Prostate gland (tissue), 2 donors: ENCODE results near the gene LPAR2.

ENCODE experiments used
- POLR2A ChIP-seq: fragments of 450-650 bp; IDR thresholded peaks from one replicate; pipeline ENCODE4 v1.6.1; 2016; ENCODE audit warnings: antibody characterized with exemption, mild to moderate bottlenecking
- POLR2AphosphoS5 ChIP-seq: sonication (generic); formaldehyde crosslinking; IDR thresholded peaks from one replicate; pipeline ENCODE4 v1.6.1; 2017; ENCODE audit warnings: antibody characterized with exemption
- TF ChIP-seq, protein P1 (sequence below), 4 experiments: fragments of 200-600 bp in 2 of 4; fragments of 450-650 bp in 2 of 4; sonication (generic) in 2 of 4; IDR thresholded peaks; 1 replicate in 3 of 4; 2 replicates in 1 of 4; pipeline ENCODE4 v1.5.1; 2016 to 2019; ENCODE audit warnings: antibody characterized with exemption in 4 of 4, mild to moderate bottlenecking in 2 of 4, moderate library complexity in 2 of 4

- TF ChIP-seq, protein P1, sequence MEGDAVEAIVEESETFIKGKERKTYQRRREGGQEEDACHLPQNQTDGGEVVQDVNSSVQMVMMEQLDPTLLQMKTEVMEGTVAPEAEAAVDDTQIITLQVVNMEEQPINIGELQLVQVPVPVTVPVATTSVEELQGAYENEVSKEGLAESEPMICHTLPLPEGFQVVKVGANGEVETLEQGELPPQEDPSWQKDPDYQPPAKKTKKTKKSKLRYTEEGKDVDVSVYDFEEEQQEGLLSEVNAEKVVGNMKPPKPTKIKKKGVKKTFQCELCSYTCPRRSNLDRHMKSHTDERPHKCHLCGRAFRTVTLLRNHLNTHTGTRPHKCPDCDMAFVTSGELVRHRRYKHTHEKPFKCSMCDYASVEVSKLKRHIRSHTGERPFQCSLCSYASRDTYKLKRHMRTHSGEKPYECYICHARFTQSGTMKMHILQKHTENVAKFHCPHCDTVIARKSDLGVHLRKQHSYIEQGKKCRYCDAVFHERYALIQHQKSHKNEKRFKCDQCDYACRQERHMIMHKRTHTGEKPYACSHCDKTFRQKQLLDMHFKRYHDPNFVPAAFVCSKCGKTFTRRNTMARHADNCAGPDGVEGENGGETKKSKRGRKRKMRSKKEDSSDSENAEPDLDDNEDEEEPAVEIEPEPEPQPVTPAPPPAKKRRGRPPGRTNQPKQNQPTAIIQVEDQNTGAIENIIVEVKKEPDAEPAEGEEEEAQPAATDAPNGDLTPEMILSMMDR (IDR thresholded peaks at IDR 0.05), result no peak
- TF ChIP-seq POLR2AphosphoS5 (no peak), POLR2A (no peak)
These were observed 42.1 kb upstream of the LPAR2 start for GRCh38 chr19:19670070-19670551.
